GM23248 (cell line): ENCODE measurements around the gene OXSR1.

Experiments
- EZH2 ChIP-seq: fragments of 200-600 bp; sonication (generic); IDR thresholded peaks from 2 replicates; pipeline ENCODE4 v1.6.1; 2018; ENCODE audit warnings: antibody characterized with exemption, mild to moderate bottlenecking; ENCODE audit not compliant: insufficient read depth, poor library complexity, severe bottlenecking
- EZH2phosphoT487 ChIP-seq: fragments of 200-600 bp; sonication (generic); IDR thresholded peaks from 2 replicates; pipeline ENCODE4 v1.6.1; 2018; ENCODE audit warnings: antibody characterized with exemption, moderate library complexity, mild to moderate bottlenecking, low read depth; ENCODE audit not compliant: insufficient read depth

GRCh38 chr3:38173834-38174418, 8.6 kb downstream of the OXSR1 start:
- TF ChIP-seq EZH2 (no peak), EZH2phosphoT487 (no peak)
